ENCODE data around the gene CABP1. TPM values are rescaled to one million over a fixed set of nuclear protein-coding genes. Genes with fewer than 3 reads are reported as not detected.
A peak's percentile ranks its signal among the peaks of the same experiment; 100 is the strongest.

Gene CABP1
- total RNA-seq, 4 donors from 2014 or later, result 0.54 to 3.3 (median 0.95) TPM; not detected in 1

- H3K36me3 ChIP-seq, result peaks cover 0 to 25% (median 0%) of the 10 kb centered on the region in 3 donors
- DNase-seq, result no peak
- H3K4me1 ChIP-seq, result peaks cover 0 to 41% (median 15%) of the 10 kb centered on the region in 4 donors
- no peak overlapping the region for H3K4me3 ChIP-seq
- H3K27ac ChIP-seq, result peak overlapping the region in 1 of 4 donors; percentile 54
- TF ChIP-seq CTCF (IDR thresholded peaks at IDR 0.05), result no peak
- TF ChIP-seq POLR2A (IDR thresholded peaks at IDR 0.05), result no peak
- H3K27me3 ChIP-seq, result no peaks in the 10 kb centered on the region
- H3K9me3 ChIP-seq, result no peaks in the 10 kb centered on the region
Observed at GRCh38 chr12:120690978-120691377, 50.6 kb downstream of the CABP1 start.

GRCh38 chr12:120692524-120693033, 52.2 kb downstream of the CABP1 start:
- H3K27ac ChIP-seq, result no peak overlapping the region
- H3K9me3 ChIP-seq, result no peaks in the 10 kb centered on the region
- TF ChIP-seq POLR2A (IDR thresholded peaks at IDR 0.05), result no peak
- TF ChIP-seq CTCF (IDR thresholded peaks at IDR 0.05), result no peak
- H3K4me3 ChIP-seq, result no peak overlapping the region
- H3K27me3 ChIP-seq, result no peaks in the 10 kb centered on the region
- peaks cover 0 to 41% (median 0%) of the 10 kb centered on the region in 3 donors for H3K36me3 ChIP-seq
- no peak for DNase-seq
- peaks cover 0 to 41% (median 15%) of the 10 kb centered on the region in 4 donors for H3K4me1 ChIP-seq

GRCh38 chr12:120693848-120694247, 53.4 kb downstream of the CABP1 start:
- no peaks in the 10 kb centered on the region for H3K9me3 ChIP-seq
- H3K27ac ChIP-seq, result no peak overlapping the region
- no peaks in the 10 kb centered on the region for H3K27me3 ChIP-seq
- H3K4me3 ChIP-seq, result no peak overlapping the region
- no peak for DNase-seq
- H3K4me1 ChIP-seq, result peaks cover 0 to 36% (median 7%) of the 10 kb centered on the region in 4 donors
- H3K36me3 ChIP-seq, result peaks cover 0 to 54% (median 0%) of the 10 kb centered on the region in 3 donors
- TF ChIP-seq CTCF (IDR thresholded peaks at IDR 0.05) (no peak), POLR2A (IDR thresholded peaks at IDR 0.05) (no peak)

GRCh38 chr12:120696626-120697025, 56.2 kb downstream of the CABP1 start:
- Histone ChIP-seq H3K4me3 (no peak overlapping the region), H3K36me3 (peaks cover 0 to 82% (median 0%) of the 10 kb centered on the region in 3 donors)

GRCh38 chr12:120697344-120697743, 56.9 kb downstream of the CABP1 start:
- H3K36me3 ChIP-seq, result peaks cover 0 to 88% (median 0%) of the 10 kb centered on the region in 3 donors
- no peak overlapping the region for H3K4me3 ChIP-seq
- H3K27me3 ChIP-seq, result no peaks in the 10 kb centered on the region
- H3K27ac ChIP-seq, result peak overlapping the region in 1 of 4 donors; percentile 4
- H3K4me1 ChIP-seq, result peaks cover 0 to 3% (median 0%) of the 10 kb centered on the region in 4 donors
- TF ChIP-seq POLR2A (IDR thresholded peaks at IDR 0.05), result no peak
- no peak for TF ChIP-seq CTCF (IDR thresholded peaks at IDR 0.05)
- no peak for DNase-seq
- H3K9me3 ChIP-seq, result no peaks in the 10 kb centered on the region

More at GRCh38 chr12:120696626-120697025, 56.2 kb downstream of the CABP1 start:
- H3K4me1 ChIP-seq, result peaks cover 0 to 10% (median 0%) of the 10 kb centered on the region in 4 donors
- H3K9me3 ChIP-seq, result no peaks in the 10 kb centered on the region
- no peak for DNase-seq
- no peaks in the 10 kb centered on the region for H3K27me3 ChIP-seq
- H3K27ac ChIP-seq, result peak overlapping the region in 1 of 4 donors; percentile 56
- TF ChIP-seq POLR2A (IDR thresholded peaks at IDR 0.05), result no peak
- no peak for TF ChIP-seq CTCF (IDR thresholded peaks at IDR 0.05)
